Putamen (tissue), 1 donor: ENCODE measurements around the gene PYDC2.
"Not testable (repeated sequence)": the region's sequence is repeated elsewhere in the genome, so short reads cannot be mapped to it uniquely, and the experiment has no call there.

ENCODE experiments used
- DNase-seq: peaks from one replicate; pipeline ENCODE4 v3.0.0-alpha.2; 2016; ENCODE audit warnings: low spot score

PYDC2 gene

DNA sequence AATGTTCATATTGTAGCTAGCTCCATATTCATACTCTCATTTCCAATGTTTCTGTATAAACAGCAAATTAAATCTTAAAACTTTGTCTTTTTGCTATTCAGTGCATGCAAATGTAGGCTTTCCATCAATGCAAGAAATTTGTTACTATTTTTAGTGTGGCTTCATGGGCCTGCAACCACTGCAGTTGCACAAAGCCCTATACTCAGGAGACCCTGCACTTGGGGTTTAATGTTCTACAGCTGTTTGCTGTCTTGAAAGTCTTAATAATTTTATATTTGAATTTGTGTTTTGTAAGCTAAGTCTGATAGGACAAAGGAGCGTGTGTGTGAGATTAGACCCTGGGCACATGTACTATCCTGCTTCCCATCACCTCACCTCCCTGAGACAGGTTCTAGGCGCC, 9.6 kb downstream of the PYDC2 start:
- no peak for DNase-seq

- DNase-seq = no peak
Measured at GRCh38 chr3:191473661-191474198, 12.8 kb downstream of the PYDC2 start.

DNA sequence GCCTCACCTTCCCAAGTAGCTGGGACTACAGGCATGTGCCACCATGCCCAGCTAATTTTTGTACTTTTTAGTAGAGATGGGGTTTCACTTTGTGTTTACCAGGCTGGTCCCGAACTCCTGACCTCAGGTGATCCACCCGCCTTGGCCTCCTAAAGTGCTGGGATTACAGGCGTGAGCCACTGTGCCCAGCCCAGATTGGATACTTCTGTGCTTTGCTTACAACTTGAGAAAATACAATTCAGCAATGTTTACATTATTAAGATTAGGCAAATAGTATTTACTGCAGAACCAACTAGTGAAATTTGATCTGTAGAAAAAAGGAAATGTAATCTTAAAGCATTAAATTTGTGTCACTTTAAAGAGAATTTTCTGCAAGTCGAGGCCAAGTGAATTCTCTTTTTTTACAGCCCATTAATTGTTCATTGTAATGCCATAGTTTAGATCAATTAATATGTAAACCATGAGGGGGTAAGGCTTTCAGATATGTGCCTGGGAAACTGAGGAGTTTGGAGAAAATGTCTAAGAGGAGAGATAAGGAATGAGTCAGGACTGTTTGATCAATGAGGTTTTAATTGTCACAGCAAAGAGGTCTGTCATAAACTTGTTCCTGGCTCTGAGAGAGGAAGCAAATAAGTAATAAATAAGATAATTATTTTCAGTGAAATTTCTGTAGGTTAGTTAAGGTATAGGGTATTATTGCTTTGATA, 15.3 kb downstream of the PYDC2 start:
- DNase-seq = no peak

DNA sequence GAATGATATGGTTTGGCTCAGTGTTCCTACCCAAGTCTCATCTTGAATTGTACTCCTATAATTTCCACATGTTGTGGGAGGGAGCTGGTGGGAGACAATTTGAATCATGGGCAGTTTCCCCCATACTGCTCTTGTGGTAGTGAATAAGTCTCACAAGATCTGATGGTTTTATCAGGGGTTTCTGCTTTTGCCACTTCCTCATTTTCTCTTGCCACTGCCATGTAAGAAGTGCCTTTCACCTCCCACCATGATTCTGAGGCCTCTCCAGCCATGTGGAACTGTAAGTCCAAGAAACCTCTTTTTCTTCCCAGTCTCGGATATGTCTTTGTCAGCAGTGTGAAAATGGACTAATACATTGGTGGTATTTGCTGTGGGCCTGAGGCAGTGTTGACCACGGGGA, 23.0 kb downstream of the PYDC2 start:
- DNase-seq = not testable (repeated sequence)

- no peak for DNase-seq
Measured at GRCh38 chr3:191484461-191484860, 23.5 kb downstream of the PYDC2 start.

DNA sequence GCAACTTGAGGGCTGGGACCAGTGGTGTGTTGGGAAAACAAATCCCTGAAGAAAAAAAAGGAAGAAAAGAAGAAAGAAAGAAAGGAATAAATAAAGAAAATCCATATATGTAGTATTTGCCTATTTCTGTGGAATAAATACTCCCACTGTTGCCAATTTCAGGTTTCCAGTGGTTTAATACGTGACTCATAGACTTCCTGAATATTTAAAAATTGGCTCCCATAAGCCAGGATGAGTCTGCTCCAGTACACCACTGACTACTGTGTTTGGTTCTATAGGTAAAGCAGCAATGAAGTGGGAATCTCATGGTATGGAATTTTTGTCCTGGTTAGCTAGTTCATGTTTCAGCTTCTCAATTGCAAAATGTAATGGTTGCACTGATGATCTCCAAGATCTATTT, 31.6 kb downstream of the PYDC2 start:
- no peak for DNase-seq

- no peak for DNase-seq
Measured at GRCh38 chr3:191493336-191493735, 32.4 kb downstream of the PYDC2 start.

GRCh38 chr3:191499307-191500080, 38.5 kb downstream of the PYDC2 start:
- peak; percentile 68 for DNase-seq

- no peak for DNase-seq
Measured at GRCh38 chr3:191500892-191501291, 39.9 kb downstream of the PYDC2 start.

DNA sequence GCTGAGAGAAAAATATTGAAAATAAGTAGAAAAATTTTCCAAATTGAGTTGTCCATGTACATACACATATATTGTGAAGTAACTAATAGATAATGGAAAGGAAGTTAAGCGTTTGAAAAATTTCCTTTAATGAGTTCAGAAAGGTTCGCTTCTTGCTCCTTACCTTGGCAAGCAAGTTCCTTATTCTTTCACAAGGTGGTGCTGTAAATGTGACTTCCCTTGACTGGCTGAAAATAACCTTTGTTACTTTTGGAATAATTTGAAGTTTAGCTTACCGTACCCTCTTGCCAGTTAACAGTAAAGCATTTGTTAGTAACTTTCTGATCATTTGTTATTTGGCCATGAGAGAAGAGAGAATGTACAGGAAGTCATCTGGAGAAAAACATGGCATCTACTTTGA, 41.6 kb downstream of the PYDC2 start:
- DNase-seq = no peak

DNA sequence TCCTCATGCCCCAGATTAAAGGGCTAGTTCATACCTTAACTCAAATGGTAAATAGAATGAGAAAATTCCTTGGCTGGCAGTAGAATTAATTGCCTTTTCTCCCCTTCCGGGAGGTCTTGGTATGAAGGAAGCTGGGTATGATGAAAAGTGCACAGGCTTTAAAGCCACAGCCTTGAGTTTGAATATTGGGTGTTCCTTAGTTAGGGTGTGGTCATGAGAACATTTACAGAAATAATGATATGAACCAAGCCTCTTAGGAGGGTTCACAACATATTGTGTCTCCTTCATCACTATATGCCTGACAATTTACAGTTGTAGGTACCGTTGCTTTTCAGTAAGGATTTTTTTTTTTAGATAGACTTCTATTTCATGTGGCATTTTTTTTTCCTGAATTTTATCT, 48.1 kb downstream of the PYDC2 start:
- no peak for DNase-seq
